Breast epithelium (tissue), 4 donors: Measurements from ENCODE around the gene VAMP4. TPM values are rescaled to one million over a fixed set of nuclear protein-coding genes. Genes with fewer than 3 reads are reported as not detected.

ENCODE experiments used
- DNase-seq, 2 donors: peaks; one replicate each; pipeline ENCODE4 v3.0.0-alpha.2; 2019; ENCODE audit warnings: low spot score in 2 of 2
- H3K27ac ChIP-seq, 2 donors: fragments of 200-600 bp; sonication (generic) in 1 of 2; one replicate each; pipeline ENCODE4 v1.5.1; 2016 to 2019; ENCODE audit warnings: mild to moderate bottlenecking in 1 of 2
- H3K27me3 ChIP-seq, 2 donors: fragments of 200-600 bp; sonication (generic) in 1 of 2; one replicate each; pipeline versions ENCODE4 v1.5.1 to v1.6.0; 2017 to 2019; ENCODE audit warnings: control low read depth in 1 of 2, mild to moderate bottlenecking in 1 of 2
- H3K36me3 ChIP-seq: fragments of 200-600 bp; one replicate; pipeline ENCODE4 v1.5.1; 2019
- H3K4me1 ChIP-seq, 2 donors: fragments of 200-600 bp; sonication (generic); one replicate each; pipeline ENCODE4 v1.5.1; 2016 to 2019; ENCODE audit warnings: control low read depth in 1 of 2
- H3K4me3 ChIP-seq, 3 donors: fragments of 200-600 bp; sonication (generic); 1 replicate in 2 of 3; 2 replicates in 1 of 3; pipeline ENCODE4 v1.5.1; 2016 to 2019; ENCODE audit warnings: mild to moderate bottlenecking in 3 of 3, moderate library complexity in 2 of 3
- H3K9me3 ChIP-seq, 2 donors: fragments of 200-600 bp; sonication (generic) in 1 of 2; one replicate each; pipeline ENCODE4 v1.5.1; 2016 to 2019; ENCODE audit warnings: control low read depth in 1 of 2
- POLR2A ChIP-seq: fragments of 450-650 bp; IDR thresholded peaks from one replicate; pipeline ENCODE4 v1.6.1; 2016; ENCODE audit warnings: antibody characterized with exemption, mild to moderate bottlenecking, moderate library complexity
- POLR2AphosphoS5 ChIP-seq, 3 donors: sonication (generic); formaldehyde crosslinking; IDR thresholded peaks; one replicate each; pipeline ENCODE4 v1.6.1; 2017; ENCODE audit warnings: antibody characterized with exemption in 3 of 3
- intact Hi-C: fragments of 100-400 bp; cut with DNase I; formaldehyde crosslinking; loops from one replicate; pipeline ENCODE4 v1.15.1; 2023; ENCODE audit warnings: low total_unique reads
- total RNA-seq, 3 donors: library from RNA; depleted of rRNA; stranded (reverse); fragments of >200 nt; gene quantifications; one replicate each; pipeline ENCODE4 v1.1.0, GENCODE V29; 2016
- TF ChIP-seq, protein P1 (sequence below), 3 donors: fragments of 450-650 bp; IDR thresholded peaks; one replicate each; pipeline ENCODE4 v1.5.1; 2016 to 2017; ENCODE audit warnings: antibody characterized with exemption in 3 of 3, mild to moderate bottlenecking in 3 of 3, moderate library complexity in 3 of 3

The VAMP4 gene
- total RNA-seq, 3 donors from 2014 or later = 10.5 to 16.3 (median 14.0) TPM

DNA sequence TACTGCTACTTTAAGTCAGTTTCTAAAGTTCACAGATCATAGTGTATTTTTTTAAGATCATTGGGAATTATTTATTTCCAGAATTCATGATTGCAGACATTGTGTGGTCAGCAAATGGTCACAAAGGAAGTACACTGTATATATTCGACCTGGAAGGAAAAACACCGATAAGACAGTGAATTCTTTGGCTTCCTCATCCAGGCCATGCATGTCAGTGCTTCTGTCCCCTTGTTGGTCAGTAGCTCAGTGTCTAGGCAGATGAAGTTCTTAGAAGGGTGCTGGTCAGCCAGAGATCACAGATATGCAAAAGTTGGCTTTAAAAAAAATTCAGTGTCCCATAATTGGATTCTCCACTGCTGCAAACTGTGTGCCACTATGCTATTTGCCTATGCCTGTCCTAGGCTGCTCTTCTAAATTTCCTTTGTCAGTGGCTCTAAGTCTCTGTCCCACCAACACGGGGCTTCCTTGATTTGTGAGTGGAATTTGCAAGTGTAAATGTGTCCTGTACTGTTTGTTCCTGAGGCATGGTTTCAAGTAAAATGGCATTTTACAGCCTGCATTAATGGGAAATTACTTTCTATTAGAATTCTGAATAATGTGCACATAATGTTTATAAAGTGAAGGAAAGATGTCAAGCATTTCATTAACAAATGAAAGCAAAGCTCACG lies 12.0 kb upstream of the VAMP4 start:
- Histone ChIP-seq H3K27me3 (no peaks in the 10 kb centered on the region), H3K9me3 (no peaks in the 10 kb centered on the region), H3K4me3 (no peak overlapping the region), H3K4me1 (no peaks in the 10 kb centered on the region), H3K27ac (no peak overlapping the region), H3K36me3 (no peaks in the 10 kb centered on the region)
- intact Hi-C loops = no loop called here
- TF ChIP-seq, protein P1, sequence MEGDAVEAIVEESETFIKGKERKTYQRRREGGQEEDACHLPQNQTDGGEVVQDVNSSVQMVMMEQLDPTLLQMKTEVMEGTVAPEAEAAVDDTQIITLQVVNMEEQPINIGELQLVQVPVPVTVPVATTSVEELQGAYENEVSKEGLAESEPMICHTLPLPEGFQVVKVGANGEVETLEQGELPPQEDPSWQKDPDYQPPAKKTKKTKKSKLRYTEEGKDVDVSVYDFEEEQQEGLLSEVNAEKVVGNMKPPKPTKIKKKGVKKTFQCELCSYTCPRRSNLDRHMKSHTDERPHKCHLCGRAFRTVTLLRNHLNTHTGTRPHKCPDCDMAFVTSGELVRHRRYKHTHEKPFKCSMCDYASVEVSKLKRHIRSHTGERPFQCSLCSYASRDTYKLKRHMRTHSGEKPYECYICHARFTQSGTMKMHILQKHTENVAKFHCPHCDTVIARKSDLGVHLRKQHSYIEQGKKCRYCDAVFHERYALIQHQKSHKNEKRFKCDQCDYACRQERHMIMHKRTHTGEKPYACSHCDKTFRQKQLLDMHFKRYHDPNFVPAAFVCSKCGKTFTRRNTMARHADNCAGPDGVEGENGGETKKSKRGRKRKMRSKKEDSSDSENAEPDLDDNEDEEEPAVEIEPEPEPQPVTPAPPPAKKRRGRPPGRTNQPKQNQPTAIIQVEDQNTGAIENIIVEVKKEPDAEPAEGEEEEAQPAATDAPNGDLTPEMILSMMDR (IDR thresholded peaks at IDR 0.05) = no peak
- TF ChIP-seq POLR2A (no peak), POLR2AphosphoS5 (IDR thresholded peaks at IDR 0.05) (no peak)
- no peak for DNase-seq

DNA sequence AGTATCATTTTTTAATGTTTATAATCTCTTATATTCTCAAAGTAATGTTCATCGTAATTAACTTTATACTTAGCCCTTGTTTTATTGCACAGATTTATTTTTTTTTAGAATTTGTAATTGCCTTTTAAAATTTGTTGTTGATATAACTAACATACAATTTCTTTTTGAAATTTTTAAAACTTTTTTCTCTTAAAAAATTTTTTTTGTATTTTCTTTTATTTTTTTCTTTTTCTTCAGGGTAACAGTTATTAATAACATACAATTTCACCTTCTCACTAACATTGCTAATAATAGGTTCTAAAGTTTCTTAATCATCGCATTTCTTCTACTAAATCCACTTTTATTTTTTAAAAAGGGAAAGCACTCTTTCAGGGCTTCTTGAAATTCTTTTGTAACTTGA lies 11.3 kb upstream of the VAMP4 start:
- no peak overlapping the region for H3K4me3 ChIP-seq
- H3K27me3 ChIP-seq = no peaks in the 10 kb centered on the region
- no peak for DNase-seq
- H3K9me3 ChIP-seq = no peaks in the 10 kb centered on the region
- intact Hi-C loops = no loop called here
- no peaks in the 10 kb centered on the region for H3K4me1 ChIP-seq
- TF ChIP-seq POLR2A = no peak
- TF ChIP-seq POLR2AphosphoS5 (IDR thresholded peaks at IDR 0.05) = no peak
- TF ChIP-seq, protein P1 (IDR thresholded peaks at IDR 0.05) = no peak
- no peak overlapping the region for H3K27ac ChIP-seq
- H3K36me3 ChIP-seq = no peaks in the 10 kb centered on the region

DNA sequence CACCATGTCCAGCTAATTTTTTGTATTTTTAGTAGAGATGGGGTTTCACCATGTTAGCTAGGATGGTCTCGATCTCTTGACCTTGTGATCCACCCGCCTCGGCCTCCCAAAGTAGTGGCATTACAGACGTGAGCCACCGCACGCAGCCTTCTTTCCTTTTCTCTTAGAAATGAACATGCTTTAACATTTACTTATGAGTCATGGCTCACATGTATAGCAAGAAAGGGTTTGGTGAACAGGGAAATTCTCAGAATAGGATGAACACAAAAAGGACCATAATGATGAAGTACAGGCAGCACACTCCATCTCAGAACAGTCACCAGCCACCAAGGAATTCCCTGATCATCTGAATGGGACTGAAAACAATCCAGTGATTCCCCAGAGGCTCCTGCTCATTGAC lies 9.4 kb upstream of the VAMP4 start:
- H3K4me3 ChIP-seq = no peak overlapping the region
- no peaks in the 10 kb centered on the region for H3K4me1 ChIP-seq
- no peak overlapping the region for H3K27ac ChIP-seq
- no peaks in the 10 kb centered on the region for H3K9me3 ChIP-seq
- TF ChIP-seq POLR2A = no peak
- no peak for TF ChIP-seq POLR2AphosphoS5 (IDR thresholded peaks at IDR 0.05)
- TF ChIP-seq, protein P1 (IDR thresholded peaks at IDR 0.05) = no peak
- intact Hi-C loops = no loop called here
- no peaks in the 10 kb centered on the region for H3K27me3 ChIP-seq
- DNase-seq = no peak
- no peaks in the 10 kb centered on the region for H3K36me3 ChIP-seq

DNA sequence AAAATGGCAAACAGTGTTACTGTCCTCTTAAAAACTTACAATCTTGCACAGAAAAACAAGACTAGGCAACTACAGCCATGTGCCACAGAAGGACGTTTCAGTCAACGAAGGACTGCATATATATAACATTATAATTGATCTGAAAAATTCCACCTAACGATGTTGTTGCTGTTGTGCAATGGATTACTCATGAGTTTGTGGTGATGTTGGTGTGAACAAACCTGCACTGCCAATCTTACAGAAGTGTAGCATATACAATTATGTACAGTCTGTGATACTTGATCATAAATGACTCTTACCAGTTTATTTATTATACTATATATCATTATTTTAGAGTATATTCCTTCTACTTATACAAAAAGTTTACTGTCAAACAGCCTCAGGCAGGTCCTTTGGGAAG lies 6.8 kb upstream of the VAMP4 start:
- H3K9me3 ChIP-seq = no peaks in the 10 kb centered on the region
- no peak for DNase-seq
- no peaks in the 10 kb centered on the region for H3K4me1 ChIP-seq
- H3K36me3 ChIP-seq = no peaks in the 10 kb centered on the region
- no peaks in the 10 kb centered on the region for H3K27me3 ChIP-seq
- intact Hi-C loops = no loop called here
- TF ChIP-seq, protein P1 (IDR thresholded peaks at IDR 0.05) = no peak
- TF ChIP-seq POLR2A = no peak
- no peak for TF ChIP-seq POLR2AphosphoS5 (IDR thresholded peaks at IDR 0.05)
- H3K4me3 ChIP-seq = no peak overlapping the region
- H3K27ac ChIP-seq = no peak overlapping the region

DNA sequence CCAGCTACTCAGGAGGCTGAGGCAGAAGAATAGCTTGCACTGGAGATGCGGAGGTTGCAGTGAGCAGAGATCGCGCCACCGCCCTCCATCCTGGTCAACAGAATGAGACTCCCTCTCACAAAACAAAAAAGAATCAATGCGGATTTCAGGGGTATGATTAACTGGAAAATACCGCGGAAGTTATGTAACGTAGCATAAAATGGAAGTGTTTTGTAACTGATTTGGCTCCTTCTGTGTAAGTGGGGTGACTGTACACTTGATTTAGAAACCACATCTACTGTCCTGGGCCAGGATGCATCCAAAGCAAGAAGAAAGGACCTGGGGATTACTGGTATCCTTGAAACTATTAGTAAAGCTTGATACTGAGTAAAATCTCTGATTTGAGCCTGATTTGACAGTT lies 3.1 kb upstream of the VAMP4 start:
- Histone ChIP-seq H3K4me3 (no peak overlapping the region), H3K36me3 (no peaks in the 10 kb centered on the region), H3K27me3 (no peaks in the 10 kb centered on the region), H3K27ac (no peak overlapping the region), H3K9me3 (no peaks in the 10 kb centered on the region), H3K4me1 (peaks cover 0 to 4% of the 10 kb centered on the region in 2 donors)
- intact Hi-C loops = no loop called here
- no peak for DNase-seq
- TF ChIP-seq, protein P1 (IDR thresholded peaks at IDR 0.05) = no peak
- TF ChIP-seq POLR2A (no peak), POLR2AphosphoS5 (IDR thresholded peaks at IDR 0.05) (no peak)
